Breast epithelium (tissue), 3 donors: ENCODE data around the gene DPEP2NB.

Experiments used
- POLR2A ChIP-seq: fragments of 450-650 bp; IDR thresholded peaks from one replicate; pipeline ENCODE4 v1.6.1; 2016; ENCODE audit warnings: antibody characterized with exemption, mild to moderate bottlenecking, moderate library complexity
- POLR2AphosphoS5 ChIP-seq, 3 donors: sonication (generic); formaldehyde crosslinking; IDR thresholded peaks; one replicate each; pipeline ENCODE4 v1.6.1; 2017; ENCODE audit warnings: antibody characterized with exemption in 3 of 3
- TF ChIP-seq, protein P1 (sequence below), 3 donors: fragments of 450-650 bp; IDR thresholded peaks; one replicate each; pipeline ENCODE4 v1.5.1; 2016 to 2017; ENCODE audit warnings: antibody characterized with exemption in 3 of 3, mild to moderate bottlenecking in 3 of 3, moderate library complexity in 3 of 3

DNA sequence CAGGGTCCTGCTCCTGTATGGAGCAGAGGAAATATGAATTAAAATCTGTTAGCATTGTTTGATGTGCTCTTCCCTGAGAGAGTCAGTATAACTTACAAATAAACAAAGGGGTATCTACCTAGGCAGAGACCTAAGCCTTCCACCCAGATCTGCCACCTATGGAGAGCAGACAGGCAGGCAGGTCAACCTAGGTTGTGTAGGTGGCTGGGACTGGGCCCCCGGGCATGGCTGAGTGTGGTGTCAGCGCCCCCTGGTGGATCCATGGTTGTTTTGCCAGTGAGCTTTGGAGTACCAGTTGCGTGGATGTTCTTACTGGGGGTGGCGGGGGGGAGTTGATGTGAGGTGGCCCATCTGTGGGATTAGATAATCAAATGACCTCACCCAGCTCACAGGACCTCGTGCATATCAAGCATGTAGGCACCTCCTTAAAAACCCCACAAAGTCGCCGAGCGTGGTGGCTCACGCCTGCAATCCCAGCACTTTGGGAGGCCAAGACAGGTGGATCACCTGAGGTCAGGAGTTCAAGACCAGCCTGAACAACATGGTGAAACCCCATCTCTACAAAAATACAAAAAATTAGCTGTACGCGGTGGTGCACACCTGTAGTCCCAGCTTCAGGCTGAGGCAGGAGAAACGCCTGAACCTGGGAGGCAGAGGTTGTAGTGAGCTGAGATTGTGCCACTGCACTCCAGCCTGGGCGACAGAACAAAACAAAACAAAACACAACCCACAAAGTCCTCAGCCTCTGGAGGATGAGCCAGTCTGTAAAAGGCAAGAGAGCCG lies 25.0 kb upstream of the DPEP2NB start:
- TF ChIP-seq, protein P1, sequence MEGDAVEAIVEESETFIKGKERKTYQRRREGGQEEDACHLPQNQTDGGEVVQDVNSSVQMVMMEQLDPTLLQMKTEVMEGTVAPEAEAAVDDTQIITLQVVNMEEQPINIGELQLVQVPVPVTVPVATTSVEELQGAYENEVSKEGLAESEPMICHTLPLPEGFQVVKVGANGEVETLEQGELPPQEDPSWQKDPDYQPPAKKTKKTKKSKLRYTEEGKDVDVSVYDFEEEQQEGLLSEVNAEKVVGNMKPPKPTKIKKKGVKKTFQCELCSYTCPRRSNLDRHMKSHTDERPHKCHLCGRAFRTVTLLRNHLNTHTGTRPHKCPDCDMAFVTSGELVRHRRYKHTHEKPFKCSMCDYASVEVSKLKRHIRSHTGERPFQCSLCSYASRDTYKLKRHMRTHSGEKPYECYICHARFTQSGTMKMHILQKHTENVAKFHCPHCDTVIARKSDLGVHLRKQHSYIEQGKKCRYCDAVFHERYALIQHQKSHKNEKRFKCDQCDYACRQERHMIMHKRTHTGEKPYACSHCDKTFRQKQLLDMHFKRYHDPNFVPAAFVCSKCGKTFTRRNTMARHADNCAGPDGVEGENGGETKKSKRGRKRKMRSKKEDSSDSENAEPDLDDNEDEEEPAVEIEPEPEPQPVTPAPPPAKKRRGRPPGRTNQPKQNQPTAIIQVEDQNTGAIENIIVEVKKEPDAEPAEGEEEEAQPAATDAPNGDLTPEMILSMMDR (IDR thresholded peaks at IDR 0.05): peak; percentile 70 to 85 (median 82)
- TF ChIP-seq POLR2AphosphoS5 (IDR thresholded peaks at IDR 0.05): no peak
- no peak for TF ChIP-seq POLR2A
